HepG2 (cell line): ENCODE data around the gene ABCC8. TPM values are rescaled to one million over a fixed set of nuclear protein-coding genes. Genes with fewer than 3 reads are reported as not detected.

ENCODE experiments used
- HNRNPK ChIP-seq: fragments of 200-400 bp; formaldehyde crosslinking; IDR thresholded peaks from 2 replicates; pipeline ENCODE4 v1.6.1; 2018; ENCODE audit warnings: low read length, low read depth, moderate library complexity, mild to moderate bottlenecking; ENCODE audit not compliant: poor library complexity, severe bottlenecking
- HNRNPLL ChIP-seq: fragments of 200-400 bp; formaldehyde crosslinking; IDR thresholded peaks from 2 replicates; pipeline ENCODE4 v1.6.1; 2017; ENCODE audit warnings: mild to moderate bottlenecking, low read depth, low read length; ENCODE audit not compliant: poor library complexity, severe bottlenecking
- LRRFIP1 ChIP-seq: sonication (generic); formaldehyde crosslinking; conservative IDR thresholded peaks from 2 replicates; pipeline ENCODE4 v1.4.0; 2020; ENCODE audit warnings: missing genetic modification reagents
- MEIS1 ChIP-seq: sonication (generic); formaldehyde crosslinking; IDR thresholded peaks from 2 replicates; pipeline ENCODE4 v1.9.0; 2021; ENCODE audit warnings: mild to moderate bottlenecking, missing genetic modification reagents, moderate library complexity, borderline replicate concordance
- MYC ChIP-seq: sonication (generic); formaldehyde crosslinking; IDR thresholded peaks from 2 replicates; pipeline ENCODE4 v1.9.0; 2021; ENCODE audit warnings: missing genetic modification reagents, borderline replicate concordance
- NFIC ChIP-seq: IDR thresholded peaks from 2 replicates; pipeline ENCODE4 v1.6.1; 2012; ENCODE audit warnings: mild to moderate bottlenecking, low read length, inconsistent platforms
- NFKBIZ ChIP-seq: IDR thresholded peaks from 2 replicates; pipeline ENCODE4 v1.6.1; 2018; ENCODE audit warnings: missing genetic modification reagents, missing compliant biosample characterization
- NFYB ChIP-seq: sonication (generic); formaldehyde crosslinking; IDR thresholded peaks from 2 replicates; pipeline ENCODE4 v1.4.0; 2020; ENCODE audit warnings: missing genetic modification reagents
- PHB2 ChIP-seq: fragments of 450-650 bp; IDR thresholded peaks from 2 replicates; pipeline ENCODE4 v1.6.1; 2018; ENCODE audit not compliant: partially characterized antibody
- RELA ChIP-seq: sonication (generic); formaldehyde crosslinking; IDR thresholded peaks from 2 replicates; pipeline ENCODE4 v1.4.0; 2020; ENCODE audit warnings: missing genetic modification reagents
- SNRNP70 ChIP-seq: fragments of 200-400 bp; formaldehyde crosslinking; IDR thresholded peaks from 2 replicates; pipeline ENCODE4 v1.6.1; 2017; ENCODE audit warnings: mild to moderate bottlenecking, low read depth, low read length, moderate library complexity
- YEATS4 ChIP-seq: sonication (generic); formaldehyde crosslinking; IDR thresholded peaks from 2 replicates; pipeline ENCODE4 v1.4.0; 2020; ENCODE audit warnings: missing genetic modification reagents, borderline replicate concordance
- ZBTB37 ChIP-seq: sonication (generic); formaldehyde crosslinking; IDR thresholded peaks from 2 replicates; pipeline ENCODE4 v1.4.0; 2020; ENCODE audit warnings: mild to moderate bottlenecking, missing genetic modification reagents
- ZNF20 ChIP-seq: sonication (generic); formaldehyde crosslinking; IDR thresholded peaks from 2 replicates; pipeline ENCODE4 v1.4.0; 2020; ENCODE audit warnings: mild to moderate bottlenecking, moderate library complexity, missing genetic modification reagents
- ZNF329 ChIP-seq: sonication (generic); formaldehyde crosslinking; IDR thresholded peaks from 2 replicates; pipeline ENCODE4 v1.9.0; 2021; ENCODE audit warnings: low read depth, mild to moderate bottlenecking, missing genetic modification reagents
- ZNF431 ChIP-seq: sonication (generic); formaldehyde crosslinking; IDR thresholded peaks from 2 replicates; pipeline ENCODE4 v1.9.0; 2022; ENCODE audit warnings: missing genetic modification reagents, low read depth, mild to moderate bottlenecking, borderline replicate concordance
- ZNF619 ChIP-seq: sonication (generic); formaldehyde crosslinking; IDR thresholded peaks from 2 replicates; pipeline ENCODE4 v1.4.0; 2020; ENCODE audit warnings: mild to moderate bottlenecking, missing genetic modification reagents
- polyA plus RNA-seq, 8 experiments: library from polyadenylated mRNA; depleted of rRNA in 3 of 8; stranded (reverse) in 7 of 8; unstranded in 1 of 8; fragments of >200 nt; fragmentation: Illumina TruSeq in 4 of 8; extraction: Trizol in 4 of 8; gene quantifications; 2 replicates each; pipeline versions ENCODE4 v1.2.1 to v1.2.3, GENCODE V29; 2011 to 2016; ENCODE audit warnings: low read depth in 4 of 8, missing spikeins in 1 of 8, mixed read lengths in 1 of 8; ENCODE audit not compliant: insufficient read depth in 1 of 8
- total RNA-seq, 5 experiments: library from RNA; depleted of rRNA; stranded (reverse); fragments of >200 nt; fragmentation: Illumina TruSeq; extraction: Trizol; gene quantifications; 2 replicates each; pipeline ENCODE4 v1.2.3, GENCODE V29; 2016; ENCODE audit warnings: low read depth in 1 of 5
- TF ChIP-seq, protein P1 (sequence below): sonication (generic); formaldehyde crosslinking; IDR thresholded peaks from 2 replicates; pipeline ENCODE4 v1.8.0; 2022; ENCODE audit warnings: mild to moderate bottlenecking, missing genetic modification reagents; ENCODE audit not compliant: insufficient replicate concordance
- TF ChIP-seq, protein P2 (sequence below): sonication (generic); formaldehyde crosslinking; IDR thresholded peaks from 2 replicates; pipeline ENCODE4 v1.4.0; 2020; ENCODE audit warnings: missing genetic modification reagents, borderline replicate concordance
- TF ChIP-seq, protein P3 (sequence below): IDR thresholded peaks from 2 replicates; pipeline ENCODE4 v1.6.1; 2016; ENCODE audit warnings: control low read depth

ABCC8 gene
- total and polyA plus RNA-seq, 2 of the 13 experiments (the other 11 are each of a cell fraction or from before 2014, with no cell fraction given) = not detected

DNA sequence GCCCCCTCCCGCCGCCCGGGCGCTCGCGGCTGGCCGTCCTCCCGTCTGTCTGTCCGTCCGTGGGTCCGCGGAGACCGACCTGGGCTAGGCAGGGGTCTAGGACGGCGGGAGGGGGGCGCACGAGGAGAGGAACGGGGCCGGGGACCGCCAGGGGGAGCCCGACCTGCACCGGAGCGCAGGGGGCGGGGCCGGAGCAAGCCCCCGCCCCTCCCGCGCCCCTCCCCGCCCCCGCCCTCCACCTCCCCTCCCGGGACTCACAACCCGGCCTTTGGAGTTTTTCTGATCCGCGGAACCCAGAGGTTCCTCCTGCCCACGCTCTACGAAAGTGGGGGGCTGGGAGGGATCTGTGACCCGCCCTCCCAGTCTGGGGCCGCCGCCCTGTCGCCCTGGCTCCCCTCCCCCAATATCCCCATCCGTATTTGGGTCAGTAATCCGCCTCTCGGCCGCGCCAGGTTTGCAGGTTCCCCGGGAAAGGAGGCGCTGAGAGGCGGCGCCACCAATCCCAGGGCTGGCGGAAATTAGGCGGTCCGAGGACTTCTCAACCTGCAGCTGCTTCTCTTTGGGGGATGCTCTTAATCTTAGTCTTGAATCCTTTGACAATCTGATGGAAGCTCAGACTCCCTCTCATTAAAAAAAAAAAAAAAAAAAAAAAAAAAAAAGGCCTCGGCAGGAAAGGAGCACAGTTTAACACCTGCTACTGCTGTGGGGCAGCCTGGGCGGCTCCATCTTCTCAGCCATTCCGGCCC is 87.3 kb downstream of the ABCC8 start (continued):
- peak; percentile 37 for TF ChIP-seq HNRNPLL
- TF ChIP-seq, protein P1, sequence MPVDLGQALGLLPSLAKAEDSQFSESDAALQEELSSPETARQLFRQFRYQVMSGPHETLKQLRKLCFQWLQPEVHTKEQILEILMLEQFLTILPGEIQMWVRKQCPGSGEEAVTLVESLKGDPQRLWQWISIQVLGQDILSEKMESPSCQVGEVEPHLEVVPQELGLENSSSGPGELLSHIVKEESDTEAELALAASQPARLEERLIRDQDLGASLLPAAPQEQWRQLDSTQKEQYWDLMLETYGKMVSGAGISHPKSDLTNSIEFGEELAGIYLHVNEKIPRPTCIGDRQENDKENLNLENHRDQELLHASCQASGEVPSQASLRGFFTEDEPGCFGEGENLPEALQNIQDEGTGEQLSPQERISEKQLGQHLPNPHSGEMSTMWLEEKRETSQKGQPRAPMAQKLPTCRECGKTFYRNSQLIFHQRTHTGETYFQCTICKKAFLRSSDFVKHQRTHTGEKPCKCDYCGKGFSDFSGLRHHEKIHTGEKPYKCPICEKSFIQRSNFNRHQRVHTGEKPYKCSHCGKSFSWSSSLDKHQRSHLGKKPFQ = no peak
- TF ChIP-seq HNRNPK = no peak
- no peak for TF ChIP-seq ZNF431
- peak; percentile 60 for TF ChIP-seq NFYB (CRISPR knock-in tag)
- no peak for TF ChIP-seq ZNF329
- no peak for TF ChIP-seq PHB2
- no peak for TF ChIP-seq RELA (CRISPR knock-in tag)
- TF ChIP-seq YEATS4 (CRISPR knock-in tag) = peak; percentile 4; the same call in 1 of the 2 replicates
- no peak for TF ChIP-seq NFIC
- no peak for TF ChIP-seq SNRNP70
- TF ChIP-seq, protein P2, sequence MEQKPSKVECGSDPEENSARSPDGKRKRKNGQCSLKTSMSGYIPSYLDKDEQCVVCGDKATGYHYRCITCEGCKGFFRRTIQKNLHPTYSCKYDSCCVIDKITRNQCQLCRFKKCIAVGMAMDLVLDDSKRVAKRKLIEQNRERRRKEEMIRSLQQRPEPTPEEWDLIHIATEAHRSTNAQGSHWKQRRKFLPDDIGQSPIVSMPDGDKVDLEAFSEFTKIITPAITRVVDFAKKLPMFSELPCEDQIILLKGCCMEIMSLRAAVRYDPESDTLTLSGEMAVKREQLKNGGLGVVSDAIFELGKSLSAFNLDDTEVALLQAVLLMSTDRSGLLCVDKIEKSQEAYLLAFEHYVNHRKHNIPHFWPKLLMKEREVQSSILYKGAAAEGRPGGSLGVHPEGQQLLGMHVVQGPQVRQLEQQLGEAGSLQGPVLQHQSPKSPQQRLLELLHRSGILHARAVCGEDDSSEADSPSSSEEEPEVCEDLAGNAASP (CRISPR knock-in tag) = no peak
- TF ChIP-seq MEIS1 = no peak
- TF ChIP-seq MYC (CRISPR knock-in tag) = peak; percentile 32; the same call in 1 of the 2 replicates
- TF ChIP-seq, protein P3, sequence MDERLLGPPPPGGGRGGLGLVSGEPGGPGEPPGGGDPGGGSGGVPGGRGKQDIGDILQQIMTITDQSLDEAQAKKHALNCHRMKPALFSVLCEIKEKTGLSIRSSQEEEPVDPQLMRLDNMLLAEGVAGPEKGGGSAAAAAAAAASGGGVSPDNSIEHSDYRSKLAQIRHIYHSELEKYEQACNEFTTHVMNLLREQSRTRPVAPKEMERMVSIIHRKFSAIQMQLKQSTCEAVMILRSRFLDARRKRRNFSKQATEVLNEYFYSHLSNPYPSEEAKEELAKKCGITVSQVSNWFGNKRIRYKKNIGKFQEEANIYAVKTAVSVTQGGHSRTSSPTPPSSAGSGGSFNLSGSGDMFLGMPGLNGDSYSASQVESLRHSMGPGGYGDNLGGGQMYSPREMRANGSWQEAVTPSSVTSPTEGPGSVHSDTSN (CRISPR knock-in tag) = no peak
- TF ChIP-seq ZNF20 (CRISPR knock-in tag) = no peak
- TF ChIP-seq LRRFIP1 (CRISPR knock-in tag) = no peak
- TF ChIP-seq ZBTB37 (CRISPR knock-in tag) = no peak
- TF ChIP-seq ZNF619 = no peak
- TF ChIP-seq NFKBIZ (CRISPR knock-in tag) = no peak
